ENCODE results near the gene CHMP1A. TPM values are rescaled to one million over a fixed set of nuclear protein-coding genes. Genes with fewer than 3 reads are reported as not detected.
"Not testable (repeated sequence)": the region's sequence is repeated elsewhere in the genome, so short reads cannot be mapped to it uniquely, and the experiment has no call there.

CHMP1A gene
- total and polyA plus RNA-seq, 9 donors: 13.2 to 76.8 (median 49.2) TPM

DNA sequence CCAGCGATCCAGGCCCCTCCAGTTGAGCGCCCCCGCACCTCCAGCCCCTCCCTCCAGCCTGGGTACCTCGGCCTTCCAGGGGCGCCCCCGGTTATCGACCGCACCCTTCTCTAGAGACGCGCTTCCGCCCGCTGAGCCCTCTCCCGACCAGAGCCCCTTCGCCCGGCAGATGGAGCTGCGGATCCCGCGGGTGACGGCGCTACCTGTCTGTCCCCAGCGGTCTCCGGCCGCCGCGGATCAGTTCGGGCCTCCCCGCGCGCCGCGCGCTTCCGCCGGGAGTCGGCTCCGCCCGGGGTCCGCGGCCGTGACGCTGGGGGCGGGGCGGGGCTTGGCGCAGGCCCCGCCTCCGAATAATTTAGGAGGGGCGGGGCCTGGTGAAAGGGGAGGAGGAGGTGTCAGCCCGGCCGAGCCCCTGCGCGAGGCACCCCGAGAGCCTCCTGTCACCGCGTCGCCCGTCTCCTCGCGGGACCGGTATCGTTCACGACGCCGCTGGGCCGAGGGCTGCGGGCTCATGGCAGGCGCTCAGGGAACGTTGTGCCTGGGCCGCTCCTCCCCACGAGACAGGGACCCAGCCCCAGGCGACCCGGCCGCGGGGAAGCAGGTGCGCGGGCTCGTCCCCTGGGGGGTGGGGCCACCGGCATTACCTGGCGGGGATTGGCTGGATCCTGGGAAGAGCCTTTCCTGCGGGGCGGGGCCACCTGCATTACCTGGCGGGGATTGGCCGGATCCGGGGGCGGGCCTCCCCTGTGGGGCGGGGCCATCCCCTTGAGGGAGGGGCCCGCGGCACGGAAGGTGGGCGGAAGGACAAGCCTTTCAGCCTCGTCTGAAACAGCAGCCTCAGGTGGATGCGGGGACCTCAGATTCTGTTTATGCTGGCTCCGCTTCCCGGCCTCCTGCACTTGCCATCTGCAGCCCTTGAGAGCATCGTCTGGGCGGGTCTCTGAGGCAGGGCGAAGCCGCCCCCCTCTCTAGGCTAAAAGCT is 44.2 kb upstream of the CHMP1A start, which contains the start of gene SPATA2L:
TSS of gene SPATA2L (minus strand) at position 281 of the 982 bp plus-strand sequence. CDS start 473 bp downstream, outside the sequence.
- DNase-seq: peak; percentile 91 to 93 (median 92)
- Histone ChIP-seq H3K4me1 (ENCODE audit: insufficient read depth) (peaks cover 12% of the 10 kb centered on the region), H3K27ac (peak within 1 kb of the TSS; percentile 65 to 66), H3K9me3 (no peaks in the 10 kb centered on the region), H3K4me3 (peak within 1 kb of the TSS; percentile 55), H3K27me3 (no peaks in the 10 kb centered on the region), H3K36me3 (no peaks in the 10 kb centered on the region)
- TF ChIP-seq CTCF (IDR thresholded peaks at IDR 0.05): peak in 1 of 3 donors; percentile 15
- peak; percentile 96 for TF ChIP-seq POLR2A (IDR thresholded peaks at IDR 0.05)
- TF ChIP-seq EP300 (IDR thresholded peaks at IDR 0.05): no peak
- intact Hi-C loops (cut with DNase I): loop anchor here in 3 of 4 donors (10.0 kb wide), 2 partner anchors 93 to 153 kb away; no protein-coding TSS in a partner anchor
- 1 to 2% (median 1%) methylated on average over 62 to 97 of the region's 97 CpGs for WGBS, 3 donors

DNA sequence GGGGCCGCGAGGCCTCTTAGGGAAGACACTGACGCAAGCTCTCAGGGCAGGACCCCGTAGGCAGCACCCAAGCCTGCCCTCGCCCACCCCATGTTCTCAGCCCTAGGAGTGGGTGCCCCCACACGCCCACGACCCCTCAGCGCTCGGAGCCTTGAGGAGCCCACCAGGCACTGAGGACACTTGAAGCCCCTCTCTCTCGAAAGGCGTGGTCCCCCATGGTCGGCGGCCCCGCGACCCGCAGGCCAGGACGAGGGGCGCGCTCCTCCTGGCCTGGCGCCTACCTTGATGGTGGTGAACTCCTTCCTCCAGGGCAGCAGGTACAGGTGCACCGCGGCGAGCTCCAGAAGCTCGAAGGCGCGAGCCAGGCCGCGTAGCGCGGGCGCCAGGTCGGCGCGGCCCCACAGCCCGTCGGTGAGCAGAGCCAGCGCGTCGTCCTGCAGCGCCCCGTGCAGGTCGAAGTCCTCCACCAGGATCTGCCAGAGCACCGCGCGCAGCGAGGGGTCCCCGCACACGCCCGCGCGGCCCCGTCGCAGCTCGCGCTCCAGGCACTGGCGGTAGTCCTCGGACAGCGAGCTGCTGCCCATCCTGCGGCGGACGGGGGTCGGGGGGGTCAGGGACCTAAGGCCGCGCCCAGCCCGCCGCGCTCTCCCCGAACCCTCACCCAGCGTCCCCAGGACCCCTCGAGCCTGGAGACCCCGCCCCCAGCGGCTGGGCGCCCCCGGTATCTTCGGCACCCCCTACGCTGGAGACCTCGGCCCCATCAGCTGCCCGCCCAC is 43.3 kb upstream of the CHMP1A start:
- H3K4me3 ChIP-seq: peak overlapping the region; percentile 55
- H3K9me3 ChIP-seq: no peaks in the 10 kb centered on the region
- no peaks in the 10 kb centered on the region for H3K36me3 ChIP-seq
- intact Hi-C loops (cut with DNase I): loop anchor here in 3 of 4 donors (10.0 kb wide), 2 partner anchors 94 to 154 kb away; no protein-coding TSS in a partner anchor
- peak overlapping the region; percentile 65 to 66 for H3K27ac ChIP-seq
- H3K27me3 ChIP-seq: no peaks in the 10 kb centered on the region
- WGBS, 3 donors: 1 to 2% (median 1%) methylated on average over 67 to 78 of the region's 78 CpGs
- peak in 4 of 5 donors; percentile 58 to 67 (median 64) for DNase-seq
- peaks cover 11% of the 10 kb centered on the region for H3K4me1 ChIP-seq (ENCODE audit: insufficient read depth)
- TF ChIP-seq EP300 (IDR thresholded peaks at IDR 0.05) (no peak), POLR2A (IDR thresholded peaks at IDR 0.05) (no peak), CTCF (IDR thresholded peaks at IDR 0.05) (peak in 1 of 3 donors; percentile 11)

DNA sequence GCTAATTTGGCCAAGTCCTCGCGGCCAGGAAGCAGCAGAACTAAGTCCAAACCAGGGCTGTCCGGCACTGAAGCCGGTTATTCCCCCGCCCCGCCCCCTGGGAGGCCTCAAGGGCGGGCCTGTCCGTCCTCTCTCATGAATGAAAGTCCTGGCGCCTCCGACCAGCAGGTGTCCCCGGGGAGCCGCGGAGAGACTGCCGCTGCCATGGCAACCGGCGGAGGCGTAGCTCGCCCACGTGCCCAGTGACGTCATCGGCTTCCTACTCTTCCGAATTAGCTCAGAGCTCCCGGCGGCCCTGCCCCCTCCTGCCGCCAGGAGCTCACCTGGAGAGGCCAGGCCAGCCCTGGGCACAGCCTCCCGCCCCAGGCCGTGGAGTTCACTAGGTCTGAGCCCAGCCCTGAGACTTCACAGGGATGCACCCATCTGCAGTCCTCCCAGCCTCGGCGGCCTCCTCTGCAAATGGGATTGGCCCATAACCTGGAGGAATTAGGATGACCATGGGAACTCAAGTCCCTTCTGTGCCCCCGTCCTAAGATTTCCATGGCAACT is 42.7 kb upstream of the CHMP1A start:
- Histone ChIP-seq H3K4me1 (ENCODE audit: insufficient read depth) (peaks cover 11% of the 10 kb centered on the region), H3K27ac (peak overlapping the region; percentile 58 to 66), H3K36me3 (no peaks in the 10 kb centered on the region), H3K27me3 (no peaks in the 10 kb centered on the region), H3K4me3 (peak overlapping the region; percentile 55), H3K9me3 (no peaks in the 10 kb centered on the region)
- peak; percentile 51 for TF ChIP-seq EP300 (IDR thresholded peaks at IDR 0.05)
- peak; percentile 49 for TF ChIP-seq POLR2A (IDR thresholded peaks at IDR 0.05)
- peak; percentile 90 to 98 (median 91) for TF ChIP-seq CTCF (IDR thresholded peaks at IDR 0.05)
- 0 to 1% (median 1%) methylated on average over 23 to 30 of the region's 30 CpGs for WGBS, 3 donors
- intact Hi-C loops (cut with DNase I): loop anchor here in 3 of 4 donors (10.0 kb wide), 2 partner anchors 95 to 155 kb away; no protein-coding TSS in a partner anchor
- peak; percentile 99 to 100 (median 100) for DNase-seq

DNA sequence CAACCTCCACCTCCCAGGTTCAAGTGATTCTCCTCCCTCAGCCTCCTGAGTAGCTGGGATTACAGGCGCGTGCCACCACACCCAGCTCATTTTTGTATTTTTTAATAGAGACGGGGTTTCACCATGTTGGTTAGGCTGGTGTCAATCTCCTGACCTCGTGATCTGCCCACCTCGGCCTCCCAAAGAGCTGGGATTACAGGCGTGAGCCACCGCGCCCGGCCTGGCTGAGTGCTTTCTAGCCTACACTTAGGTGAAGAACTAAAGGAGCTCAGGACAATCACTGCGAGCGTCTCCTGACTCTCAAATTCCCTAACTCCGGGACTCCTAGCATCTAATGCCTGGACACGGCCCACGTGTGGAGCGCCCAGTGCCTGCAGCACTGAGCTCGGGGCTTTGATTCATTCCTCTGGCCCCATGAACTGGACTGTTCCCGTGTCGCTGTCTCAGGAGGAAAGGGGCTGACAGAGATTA is 42.2 kb upstream of the CHMP1A start:
- WGBS, 3 donors: 53 to 56% (median 54%) methylated on average over 18 of the region's 18 CpGs
- H3K27ac ChIP-seq, H3K36me3 ChIP-seq: not testable (repeated sequence)

DNA sequence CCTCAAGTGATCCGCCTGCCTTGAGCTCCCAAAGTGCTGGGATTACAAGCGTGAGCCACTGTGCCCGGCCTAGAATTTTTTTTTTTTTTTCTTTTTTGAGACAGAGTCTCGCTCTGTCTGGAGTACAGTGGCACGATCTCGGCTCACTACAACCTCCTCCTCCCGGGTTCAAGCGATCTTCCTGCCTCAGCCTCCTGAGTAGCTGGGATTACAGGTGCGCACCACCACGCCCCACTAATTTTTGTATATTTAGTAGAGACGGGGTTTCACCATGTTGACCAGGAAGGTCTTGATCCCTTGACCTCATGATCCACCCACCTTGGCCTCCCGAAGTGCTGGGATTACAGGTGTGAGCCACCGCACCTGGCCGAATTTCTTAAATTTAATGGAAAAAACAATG is 41.2 kb upstream of the CHMP1A start:
- intact Hi-C loops (cut with DNase I); H3K27ac ChIP-seq; H3K27me3 ChIP-seq; H3K9me3 ChIP-seq; H3K36me3 ChIP-seq; H3K4me3 ChIP-seq: not testable (repeated sequence)
- peak in 2 of 5 donors; percentile 7 to 19 for DNase-seq
- H3K4me1 ChIP-seq (ENCODE audit: insufficient read depth): peaks cover 11% of the 10 kb centered on the region
- WGBS, 3 donors: 96 to 97% (median 97%) methylated on average over 14 of the region's 14 CpGs

More for the DNA sequence above, 42.2 kb upstream of the CHMP1A start:
- H3K4me1 ChIP-seq (ENCODE audit: insufficient read depth): peaks cover 11% of the 10 kb centered on the region
- not testable (repeated sequence) for H3K9me3 ChIP-seq, H3K27me3 ChIP-seq, H3K4me3 ChIP-seq, DNase-seq
- intact Hi-C loops (cut with DNase I): loop anchor here in 3 of 4 donors (10.0 kb wide), 2 partner anchors 95 to 155 kb away; no protein-coding TSS in a partner anchor

Measured in ovary (tissue), 9 donors.